GM18951 (cell line): ENCODE results near the gene DPT.

Experiments
- POLR2A ChIP-seq: IDR thresholded peaks from 4 replicates; pipeline ENCODE4 v1.6.1; 2011; ENCODE audit warnings: mild to moderate bottlenecking; ENCODE audit not compliant: insufficient read length, insufficient read depth; ENCODE audit errors: extremely low read depth
- in situ Hi-C: fragments of 300-500 bp; cut with MboI; formaldehyde crosslinking; loops from one replicate; pipeline ENCODE4 v1.12.0; 2022; ENCODE audit warnings: low sequenced_read_pairs, mixed read lengths, inconsistent platforms; ENCODE audit not compliant: unreplicated experiment

Gene DPT

GRCh38 chr1:168758503-168758902 lies 29.5 kb upstream of the DPT start:
- in situ Hi-C loops, result no loop called here
- TF ChIP-seq POLR2A, result no peak

- no peak for TF ChIP-seq POLR2A
- in situ Hi-C loops, result no loop called here
These were observed 26.9 kb upstream of the DPT start for GRCh38 chr1:168755800-168756418.

DNA sequence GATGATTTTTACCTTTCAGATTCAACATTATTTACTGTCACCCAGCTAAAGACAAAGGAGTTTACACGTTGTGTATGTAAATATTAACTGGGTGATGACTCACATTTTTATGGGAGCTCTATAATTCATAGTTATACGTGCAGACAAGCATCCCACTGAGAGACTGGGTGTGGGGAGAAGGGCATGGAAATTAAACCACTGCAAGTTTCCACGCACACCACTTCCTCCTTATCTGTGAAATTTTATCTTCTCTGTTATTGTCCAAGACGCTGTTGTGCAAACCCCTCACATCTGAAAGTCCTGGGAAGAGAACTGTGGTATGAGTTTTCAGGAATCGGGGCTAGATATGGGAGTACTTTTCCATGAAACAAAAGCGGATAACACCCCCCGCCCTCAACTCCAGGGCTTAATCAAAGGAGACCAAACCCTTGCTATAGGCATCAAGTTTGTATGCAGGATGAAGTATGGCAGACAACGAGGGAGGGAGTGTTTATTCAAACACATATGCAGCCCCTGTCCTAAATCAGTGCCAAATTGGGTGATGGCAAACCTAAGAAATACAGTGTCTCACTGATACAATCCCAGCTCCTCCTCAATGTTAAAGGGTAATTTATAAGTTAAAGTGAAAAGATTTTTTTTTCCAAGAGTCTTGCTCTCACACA lies 23.3 kb upstream of the DPT start:
- no peak for TF ChIP-seq POLR2A
- in situ Hi-C loops, result no loop called here

GRCh38 chr1:168751195-168751650 lies 22.2 kb upstream of the DPT start:
- in situ Hi-C loops, result no loop called here
- no peak for TF ChIP-seq POLR2A

GRCh38 chr1:168742994-168743650 lies 14.1 kb upstream of the DPT start:
- in situ Hi-C loops, result no loop called here
- no peak for TF ChIP-seq POLR2A

DNA sequence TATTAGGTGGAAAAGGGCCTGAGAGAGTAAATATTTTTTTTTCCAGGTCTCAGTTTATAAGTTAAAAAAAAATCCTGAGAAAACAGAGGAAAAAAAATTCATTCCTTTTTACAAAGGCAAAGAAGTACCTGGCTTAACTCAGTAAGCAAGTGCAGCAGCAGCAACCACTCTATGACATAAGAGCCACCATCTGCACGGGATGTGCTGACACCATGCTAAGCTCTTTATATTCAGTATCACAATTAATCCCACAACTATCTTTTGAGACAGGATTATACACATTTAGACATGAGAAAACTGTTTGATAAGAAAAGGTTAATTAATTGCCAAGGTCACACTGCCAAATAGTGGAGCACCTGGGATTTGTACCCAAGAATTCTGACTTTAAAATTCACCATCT lies 13.4 kb upstream of the DPT start:
- in situ Hi-C loops, result no loop called here
- no peak for TF ChIP-seq POLR2A

DNA sequence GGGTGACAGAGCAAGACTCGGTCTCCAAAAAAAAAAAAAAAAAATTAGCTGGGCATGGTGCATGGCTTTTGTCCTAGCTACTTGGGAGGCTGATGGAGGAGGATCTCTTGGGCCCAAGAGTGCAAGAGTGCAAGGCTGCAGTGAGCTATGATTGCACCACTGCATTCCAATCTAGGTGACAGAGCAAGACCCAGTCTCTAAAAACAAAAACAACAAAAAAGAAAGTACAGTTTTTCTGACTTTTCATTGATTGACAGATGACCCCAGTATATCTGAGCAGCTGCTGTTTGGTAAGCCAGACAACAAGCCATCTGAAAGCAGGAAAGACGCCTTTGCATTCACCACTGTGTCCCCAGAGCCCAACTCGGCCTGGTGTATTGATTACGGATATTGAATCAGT lies 10.9 kb upstream of the DPT start:
- in situ Hi-C loops, result no loop called here
- TF ChIP-seq POLR2A, result no peak

DNA sequence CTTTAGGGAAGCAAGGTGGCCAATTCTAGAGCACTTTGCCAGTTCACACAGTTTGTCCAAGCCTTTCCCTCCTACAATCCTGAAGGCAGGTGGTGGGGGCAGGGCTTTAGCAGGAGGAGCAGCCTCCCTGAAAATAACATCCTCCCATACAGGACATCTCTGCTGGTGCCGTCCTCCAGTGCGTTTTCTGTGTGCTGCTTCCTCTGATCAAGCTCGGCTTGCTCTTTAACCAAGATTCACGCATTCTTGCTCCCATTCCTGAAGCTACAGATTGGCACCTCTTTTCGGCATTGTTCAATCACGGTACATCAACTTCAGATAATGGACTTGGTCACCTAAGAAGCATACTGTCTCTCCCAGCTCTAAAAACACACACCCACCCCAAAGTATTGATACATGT lies 7.5 kb upstream of the DPT start:
- no peak for TF ChIP-seq POLR2A
- in situ Hi-C loops, result no loop called here

- in situ Hi-C loops, result no loop called here
- TF ChIP-seq POLR2A, result no peak
These were observed 7.0 kb upstream of the DPT start for GRCh38 chr1:168735974-168736373.

DNA sequence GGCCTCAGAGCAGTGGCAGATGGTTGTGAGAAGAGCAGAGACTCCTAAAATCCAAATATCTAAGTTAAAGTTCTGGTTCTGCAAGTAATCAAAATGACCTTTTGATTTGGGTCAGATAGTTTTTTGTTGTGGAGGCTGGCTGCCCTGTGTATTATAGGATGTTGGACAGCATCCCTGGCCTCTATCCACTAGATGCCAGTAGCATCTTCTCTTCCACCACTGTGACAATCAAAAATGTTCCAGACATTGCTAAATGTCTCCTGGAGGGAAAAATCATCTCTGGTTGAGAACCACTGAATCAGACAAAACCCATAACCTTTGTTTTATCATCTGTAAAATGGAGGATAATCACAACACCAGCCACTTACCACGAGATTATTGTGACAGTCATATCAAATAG lies 5.9 kb upstream of the DPT start:
- in situ Hi-C loops, result no loop called here

DNA sequence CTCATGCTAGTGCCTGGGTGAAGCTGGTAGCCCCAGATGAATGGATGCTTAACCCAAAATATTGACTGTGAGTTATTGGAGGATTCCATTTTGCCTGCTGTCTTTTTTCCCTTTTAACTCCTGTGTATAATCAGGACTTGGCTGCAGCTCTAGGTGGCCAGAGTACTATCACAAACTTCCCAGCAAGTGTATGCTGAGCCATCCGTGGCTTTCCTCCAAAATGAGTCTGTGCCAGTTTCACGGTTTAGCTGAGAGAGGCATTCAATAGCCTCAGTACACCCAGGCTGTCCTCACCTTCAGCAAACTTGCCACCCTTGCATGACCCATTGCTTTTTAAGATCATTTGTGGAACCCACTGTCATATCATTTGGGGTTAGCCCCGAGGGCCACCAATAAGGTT lies 5.3 kb upstream of the DPT start:
- TF ChIP-seq POLR2A, result no peak
- in situ Hi-C loops, result no loop called here

More for the DNA sequence above, 5.9 kb upstream of the DPT start:
- no peak for TF ChIP-seq POLR2A

DNA sequence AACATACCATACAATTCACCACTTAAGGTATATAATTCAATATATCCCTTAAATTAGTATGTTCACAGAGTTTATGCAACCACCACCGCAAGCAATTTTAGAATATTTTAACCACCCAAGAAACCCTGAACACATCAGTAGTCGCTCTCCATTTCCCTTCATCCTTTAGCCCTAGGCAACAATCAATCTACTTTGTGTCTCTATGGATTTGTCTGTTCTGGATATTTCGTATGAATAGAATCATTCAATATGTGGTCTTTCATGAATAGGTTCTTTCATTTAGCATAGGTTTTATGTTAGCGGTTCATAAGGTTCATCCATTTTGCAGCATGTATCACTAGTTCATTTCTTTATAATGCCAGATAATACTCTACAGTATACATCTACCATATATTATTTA lies 4.2 kb upstream of the DPT start:
- in situ Hi-C loops, result no loop called here
- no peak for TF ChIP-seq POLR2A

DNA sequence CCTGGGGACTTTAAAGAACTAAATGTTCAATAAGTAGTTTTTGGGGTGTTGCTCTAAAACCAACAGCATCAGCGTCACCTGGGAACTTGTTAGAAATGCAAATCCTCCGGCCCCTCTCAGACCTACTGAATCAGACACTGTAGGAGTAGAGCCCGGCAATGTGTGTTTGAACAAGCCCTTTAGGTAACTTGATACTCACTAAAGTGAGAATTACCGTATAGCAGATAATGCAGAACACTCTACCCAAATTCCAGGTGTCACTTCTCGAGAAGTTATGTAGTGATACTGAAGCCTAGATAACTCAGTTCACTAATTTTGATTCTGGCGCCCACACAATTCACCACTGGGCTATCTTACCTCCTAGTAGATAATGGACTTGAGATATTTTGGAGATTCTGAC lies 3.7 kb upstream of the DPT start:
- no peak for TF ChIP-seq POLR2A
- in situ Hi-C loops, result no loop called here
